ENCODE data around the gene PAPOLG.
"Not testable (repeated sequence)": the region's sequence is repeated elsewhere in the genome, so short reads cannot be mapped to it uniquely, and the experiment has no call there.

PAPOLG gene

GRCh38 chr2:60778352-60778751, 22.3 kb downstream of the PAPOLG start:
- no peak for DNase-seq

- DNase-seq = no peak
Observed at GRCh38 chr2:60779426-60779825, 23.4 kb downstream of the PAPOLG start.

DNA sequence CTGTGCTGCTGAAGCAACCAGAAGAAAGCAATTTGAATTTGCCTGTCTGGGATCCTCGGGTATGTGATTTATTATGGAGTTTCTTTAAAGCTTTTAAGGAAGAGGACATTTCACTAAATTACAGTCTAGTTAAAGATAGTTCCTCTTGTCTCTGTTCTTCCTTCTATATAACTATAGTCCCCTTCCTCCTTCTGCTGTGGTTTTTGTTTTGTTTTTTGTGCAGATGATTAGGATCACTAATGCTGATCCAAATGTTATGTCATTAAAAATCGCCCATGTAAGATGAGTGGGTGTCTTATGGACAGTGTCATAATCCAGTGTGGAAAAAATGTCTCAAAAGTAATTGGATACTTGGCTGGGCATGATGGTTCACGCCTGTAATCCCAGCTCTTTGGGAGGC, 24.7 kb downstream of the PAPOLG start:
- DNase-seq = no peak

DNA sequence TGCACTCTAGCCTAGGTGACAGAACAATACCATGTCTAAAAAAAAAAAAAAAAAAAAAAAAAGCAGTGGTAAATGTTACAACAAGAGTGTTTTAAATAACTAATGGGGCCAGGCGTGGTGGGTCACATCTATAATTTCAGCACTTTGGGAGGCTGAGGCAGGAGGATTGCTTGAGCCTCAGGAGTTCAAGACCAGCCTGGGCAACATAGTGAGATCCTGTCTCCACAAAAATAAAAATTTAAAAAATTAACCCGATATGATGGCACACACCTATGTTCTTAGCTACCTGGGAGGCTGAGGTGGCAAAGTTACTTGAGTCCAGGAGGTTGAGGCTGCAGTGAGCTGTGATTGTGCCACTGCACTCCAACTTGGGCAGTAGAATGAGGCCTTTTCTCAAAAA, 37.1 kb downstream of the PAPOLG start:
- no peak for DNase-seq

DNA sequence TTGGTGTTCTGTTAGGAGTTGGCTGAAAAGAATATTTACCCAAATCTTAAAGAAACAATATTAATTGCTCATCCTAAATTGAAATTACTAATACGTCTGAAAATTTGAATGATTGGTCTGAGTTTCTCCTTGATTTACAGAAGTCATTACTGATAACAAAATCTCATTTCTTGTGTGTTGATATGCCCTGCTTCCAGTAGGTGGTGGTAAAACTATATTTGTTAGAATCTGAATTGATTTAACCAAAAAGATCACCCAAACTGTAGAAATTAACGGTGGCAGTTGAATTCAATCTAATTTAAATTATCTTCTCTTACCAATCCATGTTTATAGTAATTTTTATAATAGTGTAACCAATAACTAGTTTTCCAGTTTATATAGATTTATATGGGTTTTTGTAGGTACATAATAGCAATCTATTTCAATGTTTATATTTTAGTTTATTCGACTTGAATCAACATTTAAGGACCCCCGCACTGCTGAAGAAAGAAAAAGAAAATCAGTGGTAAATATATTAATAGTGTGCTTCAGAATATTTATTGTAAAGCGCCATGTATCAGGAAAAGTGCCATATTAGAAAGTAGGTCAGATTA, 38.3 kb downstream of the PAPOLG start:
- DNase-seq = no peak

DNA sequence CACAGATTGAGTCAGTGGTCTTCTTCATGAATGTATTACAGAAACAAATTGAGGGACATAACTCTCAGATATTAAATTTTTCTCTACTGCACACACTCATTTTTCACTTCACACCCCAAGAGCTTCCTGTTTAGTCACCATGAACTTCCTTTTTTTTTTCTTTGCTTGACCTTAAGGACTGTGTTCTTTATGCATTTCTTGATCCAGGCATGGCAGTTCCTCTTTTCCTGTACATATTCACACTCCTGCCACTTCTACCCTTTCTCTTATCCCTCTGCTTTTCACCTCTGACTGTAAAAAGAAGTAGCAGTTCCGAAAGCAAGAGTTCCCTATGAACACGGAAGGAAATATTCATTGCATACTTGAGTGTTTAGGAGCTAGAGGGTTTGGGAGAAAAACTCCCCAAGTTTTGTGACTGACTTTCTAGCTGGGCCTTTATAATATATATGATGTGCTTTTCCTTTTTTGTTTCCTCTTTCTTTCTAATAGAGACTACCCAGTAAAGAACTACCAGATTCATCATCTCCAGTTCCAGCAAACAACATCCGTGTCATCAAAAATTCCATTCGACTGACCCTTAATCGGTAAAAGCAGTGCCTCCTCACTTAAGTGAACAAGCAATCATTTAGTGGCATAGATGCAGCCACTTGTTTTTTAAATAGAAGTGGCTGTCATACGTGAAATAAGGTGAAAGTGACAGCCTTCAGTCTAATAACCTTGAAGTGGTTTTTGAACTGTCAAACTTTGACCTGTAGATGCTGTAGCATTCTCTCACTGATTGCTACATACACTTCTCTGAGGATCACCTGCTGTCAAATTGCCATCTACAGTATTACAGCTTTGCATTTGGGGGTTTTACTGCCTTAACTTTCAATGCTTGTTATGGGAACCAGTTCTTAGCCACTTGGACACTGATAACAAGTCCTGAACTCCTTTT, 40.8 kb downstream of the PAPOLG start:
- no peak for DNase-seq

DNA sequence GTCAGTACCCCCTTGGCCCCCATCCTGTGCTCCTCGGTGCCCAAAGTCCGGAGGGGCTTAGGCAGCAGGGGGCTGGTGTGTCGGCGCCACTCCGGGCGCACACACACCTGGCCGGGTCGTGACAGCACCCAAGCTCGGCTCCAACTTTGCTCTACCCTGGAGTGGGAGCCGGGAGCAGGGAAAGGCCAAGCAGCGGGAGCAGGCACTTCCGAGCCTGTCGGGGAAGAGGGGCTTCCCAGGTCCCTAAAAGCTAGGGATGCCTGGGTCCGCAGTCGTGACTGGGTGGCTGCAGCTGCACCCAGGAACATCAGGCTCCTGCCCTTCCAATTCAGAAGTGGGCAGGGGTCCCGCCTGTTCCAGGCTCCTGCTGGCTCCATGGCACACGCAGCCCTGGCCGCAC, 48.4 kb downstream of the PAPOLG start:
- DNase-seq = no peak

DNA sequence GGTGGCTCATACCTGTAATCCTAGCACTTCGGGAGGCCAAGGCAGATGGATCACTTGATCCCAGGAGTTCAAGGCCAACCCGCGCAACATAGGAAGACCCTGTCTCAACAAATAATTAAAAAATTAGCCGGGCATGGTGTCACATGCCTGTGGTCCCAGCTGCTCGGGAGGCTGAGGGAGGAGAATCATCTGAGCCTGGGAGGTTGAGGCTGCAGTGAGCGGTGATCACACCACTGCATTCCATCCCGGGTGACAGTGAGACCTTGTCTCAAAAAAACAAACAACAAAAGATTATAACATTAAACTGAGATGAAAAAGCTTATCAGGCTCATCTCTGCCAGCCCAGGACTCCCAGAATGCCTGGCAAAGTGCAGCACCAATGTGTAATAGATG, 50.5 kb downstream of the PAPOLG start:
- no peak for DNase-seq

DNA sequence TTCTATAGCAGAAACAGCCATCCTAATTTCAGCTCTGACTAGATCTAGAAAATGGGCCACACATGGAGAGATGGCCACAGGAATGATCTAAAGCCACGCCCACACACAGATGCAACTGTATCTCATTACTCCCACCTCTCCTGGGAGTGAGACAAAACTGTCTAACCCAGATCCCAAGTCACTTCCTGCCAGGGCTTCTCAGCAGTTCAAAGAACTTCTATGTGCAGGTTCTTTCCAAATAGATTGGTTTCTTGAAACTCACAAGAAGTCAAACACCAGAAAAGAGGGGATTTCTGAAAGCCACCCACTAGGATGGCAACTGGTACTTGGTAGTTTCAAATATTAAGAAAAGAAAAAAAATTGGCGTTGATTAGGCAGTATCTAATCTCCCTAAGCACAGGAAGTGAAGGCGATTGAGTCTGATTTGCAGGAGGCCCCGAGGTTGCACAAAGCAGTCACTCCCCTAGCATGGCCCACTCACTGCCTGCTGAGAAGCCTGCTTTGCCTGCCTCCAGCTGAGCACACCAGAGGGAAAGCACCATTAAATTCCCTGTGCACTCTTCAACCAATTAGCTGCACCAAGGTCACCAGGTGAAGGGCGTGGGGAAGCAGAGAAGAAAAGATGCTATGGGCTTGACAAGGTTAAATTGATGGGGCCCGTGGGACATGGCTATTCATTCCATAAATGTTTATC, 51.1 kb downstream of the PAPOLG start:
- DNase-seq = no peak

DNA sequence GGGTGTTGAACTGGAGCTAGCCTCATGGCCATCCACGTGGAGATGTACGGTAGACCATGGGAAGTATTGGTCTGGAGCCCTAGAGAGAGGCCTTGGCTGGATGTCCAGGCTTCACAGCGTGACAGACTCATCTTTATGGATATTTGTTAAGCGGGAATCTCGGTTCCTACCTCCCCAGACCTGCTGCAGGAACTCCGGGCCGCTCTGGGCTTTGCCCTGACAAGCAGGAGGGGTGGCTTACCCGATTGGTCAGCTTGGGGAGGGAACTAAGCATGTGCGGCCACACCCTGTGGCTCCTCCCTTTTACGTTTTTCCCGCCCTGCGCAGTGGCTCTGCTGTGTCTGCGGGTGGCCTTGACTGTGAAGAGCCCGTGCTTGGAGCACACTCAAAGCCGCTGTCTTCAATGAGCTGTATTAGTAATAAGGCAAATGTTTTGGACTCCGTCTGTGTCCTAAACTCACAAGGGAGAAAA, 52.3 kb downstream of the PAPOLG start:
- no peak for DNase-seq

- DNase-seq = no peak
Observed at GRCh38 chr2:60811491-60812375, 55.7 kb downstream of the PAPOLG start.

DNA sequence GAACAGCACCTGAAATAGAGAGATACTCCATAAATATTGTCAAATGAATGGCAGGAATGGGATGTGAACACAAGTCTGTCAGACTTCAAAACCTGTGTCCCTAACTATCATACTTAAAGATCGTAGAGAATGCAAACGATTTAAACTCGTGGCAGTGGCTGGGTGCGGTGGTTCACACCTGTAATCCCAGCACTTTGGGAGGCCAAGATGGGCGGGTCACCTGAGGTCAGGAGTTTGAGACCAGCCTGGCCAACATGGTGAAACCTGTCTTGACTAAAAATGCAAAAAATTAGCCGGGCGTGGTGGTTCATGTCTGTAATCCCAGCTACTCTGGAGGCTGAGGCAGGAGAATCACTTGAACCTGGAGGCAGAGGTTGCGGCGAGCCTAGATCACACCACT, 61.1 kb downstream of the PAPOLG start:
- not testable (repeated sequence) for DNase-seq

DNA sequence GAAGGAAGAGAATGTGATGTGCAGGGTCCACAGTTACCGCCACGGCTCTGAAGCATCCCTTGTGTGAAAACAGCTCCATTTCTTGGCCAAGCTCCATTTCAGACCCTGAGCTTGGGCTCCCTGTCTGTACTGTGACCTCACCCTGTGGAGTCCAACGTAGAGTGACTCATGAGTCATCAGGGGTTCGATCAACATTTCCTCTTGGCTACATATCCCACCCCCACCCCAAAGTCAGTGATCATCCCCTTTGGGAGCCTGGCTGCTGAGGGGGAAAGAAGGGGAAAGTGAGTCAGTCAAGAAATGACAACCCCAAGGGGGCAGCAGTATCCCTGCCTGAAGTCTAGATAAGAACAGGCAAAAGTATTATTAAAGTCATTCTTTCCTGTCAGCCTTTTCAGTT, 62.2 kb downstream of the PAPOLG start:
- no peak for DNase-seq

- DNase-seq = no peak
Observed at GRCh38 chr2:60819155-60819862, 63.2 kb downstream of the PAPOLG start.

DNA sequence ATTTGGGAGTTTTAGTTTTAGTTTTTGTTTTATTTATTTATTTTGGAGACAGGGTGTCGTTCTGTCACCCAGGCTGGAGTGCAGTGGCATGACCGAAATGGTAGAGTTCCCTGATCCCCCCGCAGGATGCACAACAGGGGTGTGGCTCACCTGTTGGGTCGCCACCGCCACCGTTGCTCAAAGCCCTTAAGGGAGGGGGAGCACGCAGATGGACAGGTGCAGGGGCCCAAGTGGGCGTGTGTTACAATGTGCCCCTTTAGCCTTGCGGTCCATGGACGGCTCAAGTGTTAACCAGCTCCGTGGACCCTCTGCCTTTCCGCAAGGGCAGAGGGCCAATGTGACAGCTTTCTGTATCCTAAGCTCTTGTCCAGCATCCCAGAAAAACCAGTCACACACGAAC, 63.9 kb downstream of the PAPOLG start:
- no peak for DNase-seq

DNA sequence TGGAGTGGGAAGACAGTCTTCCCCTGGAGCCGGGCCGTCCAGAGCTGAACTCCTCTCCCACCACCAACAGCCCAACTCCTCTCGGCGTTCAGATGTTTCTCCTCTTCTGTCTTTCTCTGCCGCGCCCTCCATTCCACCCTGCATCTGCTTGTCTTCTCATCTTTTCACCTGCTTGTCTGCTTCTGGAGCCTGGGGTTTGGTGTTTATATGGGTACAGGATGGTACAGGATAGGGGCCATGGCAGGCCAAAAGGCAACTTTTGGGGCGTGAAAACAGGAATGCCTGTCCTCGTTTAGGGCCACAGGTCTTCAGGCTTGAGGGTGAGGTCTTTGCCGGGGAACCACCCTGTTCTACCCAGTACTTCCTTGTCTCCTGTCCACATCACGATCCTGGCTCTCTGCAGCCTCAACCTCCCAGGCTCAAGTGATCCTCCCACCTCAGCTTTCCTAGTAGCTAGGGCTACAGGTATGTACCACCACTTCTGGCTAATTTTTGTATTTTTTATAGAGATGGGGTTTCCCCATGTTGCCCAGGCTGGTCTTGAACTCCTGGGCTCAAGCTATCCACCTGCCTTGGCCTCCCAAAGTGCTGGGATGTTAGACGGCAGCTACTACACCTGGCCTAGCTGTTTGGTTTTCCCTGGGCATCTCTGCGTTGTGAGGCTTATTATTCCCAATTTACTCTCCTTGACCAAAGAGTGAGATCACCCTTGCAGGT, 64.5 kb downstream of the PAPOLG start:
- DNase-seq = no peak

- no peak for DNase-seq
Observed at GRCh38 chr2:60821133-60821469, 65.0 kb downstream of the PAPOLG start.

- no peak for DNase-seq
Observed at GRCh38 chr2:60821587-60822302, 65.7 kb downstream of the PAPOLG start.

GRCh38 chr2:60822987-60823386, 66.9 kb downstream of the PAPOLG start:
- DNase-seq = no peak

DNA sequence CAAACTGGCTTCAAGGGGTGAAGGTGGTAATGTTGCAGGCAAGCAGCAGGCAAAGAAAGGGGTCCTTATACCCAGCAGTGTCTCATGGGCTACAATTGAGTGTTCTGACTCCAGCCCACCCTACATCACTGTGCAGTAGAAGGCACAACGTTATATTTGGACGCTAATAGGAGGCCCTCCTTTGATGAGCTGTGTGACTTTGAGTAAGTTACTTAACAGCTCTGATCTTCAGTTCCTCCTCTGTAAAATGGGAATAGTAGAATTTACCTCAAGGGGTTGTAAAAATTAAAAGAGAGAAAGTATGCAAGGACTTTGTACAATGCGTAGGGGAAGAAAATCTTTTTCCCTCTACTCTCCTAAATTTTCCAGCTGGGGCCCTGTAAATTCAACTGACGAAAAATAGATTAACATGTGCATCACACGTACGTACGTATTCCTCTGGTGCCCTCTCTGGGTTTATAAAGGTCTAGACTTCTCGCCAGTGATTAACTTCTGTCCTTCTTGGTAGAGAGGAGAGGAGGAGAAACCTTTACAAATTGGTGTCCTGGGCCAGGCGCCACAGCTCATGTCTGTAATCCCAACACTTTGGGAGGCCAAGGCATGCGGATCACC, 67.7 kb downstream of the PAPOLG start:
- no peak for DNase-seq

Measured in GOT3 (cell line).